ENCODE results near the gene ATF6.

GRCh38 chr1:161849518-161849917 is 83.4 kb downstream of the ATF6 start:
- TF ChIP-seq CTCF (conservative IDR thresholded peaks at IDR 0.05) (no peak), ZFX (IDR thresholded peaks at IDR 0.05) (no peak)

Data from C4-2B (cell line).